NCI-H187 (cell line): Measurements from ENCODE around the gene EPHB3.

ENCODE experiments used
- DNase-seq, 2 experiments: peaks; one replicate each; lab custom pipeline; 2025; lab: John Stamatoyannopoulos, UW

Gene EPHB3

GRCh38 chr3:184564685-184565385, 3.2 kb downstream of the EPHB3 start:
- no peak for DNase-seq

GRCh38 chr3:184565421-184566211, 4.0 kb downstream of the EPHB3 start:
- no peak for DNase-seq

GRCh38 chr3:184566441-184567414, 5.1 kb downstream of the EPHB3 start:
- no peak for DNase-seq

GRCh38 chr3:184567946-184568559, 6.5 kb downstream of the EPHB3 start:
- no peak for DNase-seq

GRCh38 chr3:184568560-184568923, 7.0 kb downstream of the EPHB3 start:
- DNase-seq: no peak

GRCh38 chr3:184568924-184569829, 7.6 kb downstream of the EPHB3 start:
- DNase-seq: no peak

- no peak for DNase-seq
Observed at GRCh38 chr3:184570035-184570434, 8.4 kb downstream of the EPHB3 start.

- DNase-seq: no peak
Observed at GRCh38 chr3:184570489-184570888, 8.9 kb downstream of the EPHB3 start.

- no peak for DNase-seq
Observed at GRCh38 chr3:184571750-184572377, 10.3 kb downstream of the EPHB3 start.

GRCh38 chr3:184572633-184573270, 11.2 kb downstream of the EPHB3 start:
- DNase-seq: no peak

GRCh38 chr3:184574515-184575417, 13.2 kb downstream of the EPHB3 start:
- DNase-seq: no peak

- no peak for DNase-seq
Observed at GRCh38 chr3:184575701-184576100, 14.1 kb downstream of the EPHB3 start.

GRCh38 chr3:184576457-184577240, 15.1 kb downstream of the EPHB3 start:
- no peak for DNase-seq

- DNase-seq: no peak
Observed at GRCh38 chr3:184577546-184577945, 16.0 kb downstream of the EPHB3 start.

GRCh38 chr3:184578218-184578617, 16.6 kb downstream of the EPHB3 start:
- no peak for DNase-seq

GRCh38 chr3:184578822-184579221, 17.2 kb downstream of the EPHB3 start:
- no peak for DNase-seq

- DNase-seq: no peak
Observed at GRCh38 chr3:184579513-184579912, 17.9 kb downstream of the EPHB3 start.

- no peak for DNase-seq
Observed at GRCh38 chr3:184580376-184580775, 18.8 kb downstream of the EPHB3 start.
